ENCODE results near the gene PRG3.

GRCh38 chr11:57340039-57340615, 40.8 kb downstream of the PRG3 start:
- TF ChIP-seq EZH2 (IDR thresholded peaks at IDR 0.05; ENCODE audit: insufficient read depth, poor library complexity, severe bottlenecking) (no peak), EZH2phosphoT487 (IDR thresholded peaks at IDR 0.05; ENCODE audit: insufficient read depth, low read depth) (no peak)
